CD14-positive monocyte (primary cell): Measurements from ENCODE around the gene PTGDR2. TPM values are rescaled to one million over a fixed set of nuclear protein-coding genes. Genes with fewer than 3 reads are reported as not detected.

Experiments used
- DNase-seq, 3 donors: peaks; one replicate each; pipeline ENCODE4 v3.0.0-alpha.2; 2011 to 2022
- H2AFZ ChIP-seq: 2 replicates; pipeline ENCODE4 v1.6.0; 2012; ENCODE audit warnings: mild to moderate bottlenecking, low read depth, low read length, inconsistent platforms; ENCODE audit not compliant: insufficient read depth, poor library complexity, severe bottlenecking
- H3K27ac ChIP-seq, 2 donors: 1 replicate in 1 of 2; 2 replicates in 1 of 2; pipeline ENCODE4 v1.5.1; 2012 to 2013; ENCODE audit warnings: low read length in 2 of 2, control low read depth in 1 of 2, inconsistent platforms in 1 of 2, low read depth in 1 of 2, mild to moderate bottlenecking in 1 of 2
- H3K27me3 ChIP-seq, 2 donors: one replicate each; pipeline versions ENCODE4 v1.6.0 to v1.6.1; 2011 to 2013; ENCODE audit warnings: low read length in 2 of 2; ENCODE audit not compliant: control insufficient read depth in 2 of 2, insufficient read depth in 2 of 2
- H3K36me3 ChIP-seq, 2 donors: replicated peaks in 1 of 2; 1 replicate in 1 of 2; 2 replicates in 1 of 2; pipeline versions ENCODE4 v1.5.1 to v1.6.1; 2012 to 2013; ENCODE audit warnings: low read length in 2 of 2, control low read depth in 1 of 2, inconsistent platforms in 1 of 2, mild to moderate bottlenecking in 1 of 2; ENCODE audit not compliant: insufficient read depth in 2 of 2, control insufficient read depth in 1 of 2
- H3K4me1 ChIP-seq, 2 donors: 1 replicate in 1 of 2; 2 replicates in 1 of 2; pipeline versions ENCODE4 v1.5.1 to v1.6.1; 2012 to 2013; ENCODE audit warnings: low read length in 2 of 2, control low read depth in 1 of 2, inconsistent platforms in 1 of 2, mild to moderate bottlenecking in 1 of 2, moderate library complexity in 1 of 2; ENCODE audit not compliant: insufficient read depth in 2 of 2, control insufficient read depth in 1 of 2
- H3K4me2 ChIP-seq: replicated peaks from 2 replicates; pipeline ENCODE3; 2012; ENCODE audit warnings: low read length, moderate library complexity, mild to moderate bottlenecking; ENCODE audit not compliant: poor library complexity, severe bottlenecking; ENCODE audit errors: extremely low read depth
- H3K4me3 ChIP-seq, 3 experiments: fragments of 200-600 bp in 1 of 3; sonication (generic) in 1 of 3; replicated peaks in 1 of 3; 1 replicate in 2 of 3; 2 replicates in 1 of 3; pipeline ENCODE4 v1.5.1; 2011 to 2013; ENCODE audit warnings: low read length in 3 of 3, mild to moderate bottlenecking in 3 of 3, control low read depth in 2 of 3, low read depth in 2 of 3, inconsistent platforms in 1 of 3, moderate library complexity in 1 of 3
- H3K79me2 ChIP-seq: 2 replicates; pipeline ENCODE4 v1.6.0; 2012; ENCODE audit warnings: mild to moderate bottlenecking, control low read depth, inconsistent platforms, low read length, moderate library complexity; ENCODE audit not compliant: insufficient read depth
- H3K9ac ChIP-seq: 2 replicates; pipeline ENCODE4 v1.6.0; 2017; ENCODE audit warnings: low read length, mild to moderate bottlenecking; ENCODE audit not compliant: insufficient read depth, poor library complexity, severe bottlenecking
- H3K9me3 ChIP-seq, 2 donors: replicated peaks in 1 of 2; 1 replicate in 1 of 2; 2 replicates in 1 of 2; pipeline versions ENCODE4 v1.5.1 to v1.6.1; 2012 to 2013; ENCODE audit warnings: low read length in 2 of 2, control low read depth in 1 of 2; ENCODE audit not compliant: control insufficient read depth in 1 of 2, insufficient read depth in 1 of 2
- H4K20me1 ChIP-seq: 2 replicates; pipeline ENCODE4 v1.6.0; 2012; ENCODE audit warnings: mild to moderate bottlenecking, low read length, control low read depth, moderate library complexity; ENCODE audit not compliant: insufficient read depth
- H3K27ac Mint-ChIP-seq, 7 donors: one replicate each; pipeline ENCODE4 v1.8.0; 2020; ENCODE audit warnings: mild to moderate bottlenecking in 7 of 7, mixed read lengths in 7 of 7, moderate library complexity in 6 of 7, inconsistent platforms in 2 of 7
- H3K27me3 Mint-ChIP-seq, 3 donors: one replicate each; pipeline ENCODE4 v1.8.0; 2021 to 2022; ENCODE audit warnings: low read depth in 3 of 3, mild to moderate bottlenecking in 3 of 3, mixed read lengths in 3 of 3, moderate library complexity in 3 of 3, inconsistent platforms in 1 of 3
- H3K36me3 Mint-ChIP-seq, 2 donors: one replicate each; pipeline ENCODE4 v1.8.0; 2020; ENCODE audit warnings: mixed read lengths in 2 of 2, inconsistent platforms in 1 of 2, mild to moderate bottlenecking in 1 of 2
- H3K4me1 Mint-ChIP-seq: one replicate; pipeline ENCODE4 v1.8.0; 2020; ENCODE audit warnings: mild to moderate bottlenecking, mixed read lengths
- H3K4me3 Mint-ChIP-seq, 2 donors: one replicate each; pipeline ENCODE4 v1.8.0; 2020; ENCODE audit warnings: mild to moderate bottlenecking in 2 of 2, mixed read lengths in 2 of 2, moderate library complexity in 1 of 2
- H3K9me3 Mint-ChIP-seq, 7 donors: one replicate each; pipeline ENCODE4 v1.8.0; 2020 to 2022; ENCODE audit warnings: mixed read lengths in 7 of 7, mild to moderate bottlenecking in 6 of 7, moderate library complexity in 6 of 7, inconsistent platforms in 2 of 7
- WGBS: methylation state at CpG from one replicate; pipeline ENCODE4 v1.1.5; 2013; ENCODE audit warnings: missing lambda C conversion rate; ENCODE audit not compliant: insufficient coverage; 5-methylcytosine and 5-hydroxymethylcytosine counted together
- intact Hi-C, 2 donors: fragments of 100-400 bp; cut with micrococcal nuclease; formaldehyde crosslinking; loops; one replicate each; pipeline versions ENCODE4 v1.15.0 to v1.15.1; 2023
- polyA plus RNA-seq, 3 donors: library from polyadenylated mRNA; depleted of rRNA in 1 of 3; unstranded in 2 of 3; stranded (reverse) in 1 of 3; fragments of 300-500 nt in 2 of 3; fragments of >200 nt in 1 of 3; fragmentation: Illumina TruSeq in 2 of 3; gene quantifications; 1 replicate in 2 of 3; 2 replicates in 1 of 3; pipeline ENCODE4 v1.2.3, GENCODE V29; 2012 to 2021
- TF ChIP-seq, protein P1 (sequence below): fragments of 200-600 bp; IDR thresholded peaks from one replicate; pipeline ENCODE4 v1.8.0; 2022; ENCODE audit warnings: antibody characterized with exemption, mild to moderate bottlenecking

Gene PTGDR2
- polyA plus RNA-seq, 3 donors = 0.32 to 0.65 (median 0.46) TPM

DNA sequence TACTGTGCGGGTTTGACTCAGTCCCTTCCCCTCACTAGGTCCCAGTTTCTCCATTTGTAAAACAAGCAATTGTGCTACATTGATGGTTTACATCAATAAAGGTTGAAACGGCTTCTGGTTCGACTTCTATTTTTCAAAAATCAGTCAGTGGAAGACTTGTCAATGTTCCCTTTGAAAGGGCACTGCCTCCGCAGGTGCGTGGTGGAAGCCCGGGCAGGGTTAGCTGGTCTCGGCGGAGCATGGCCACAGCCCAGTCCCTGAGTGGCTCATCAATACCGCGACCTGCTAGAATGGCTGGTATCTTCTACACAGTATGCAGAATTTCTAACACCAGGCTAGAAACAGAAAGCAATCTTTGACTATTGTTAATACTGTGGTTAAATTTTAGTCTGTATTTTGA is 54.6 kb downstream of the PTGDR2 start:
- H3K9ac ChIP-seq = no peak overlapping the region
- no peak overlapping the region for H2AFZ ChIP-seq
- TF ChIP-seq, protein P1, sequence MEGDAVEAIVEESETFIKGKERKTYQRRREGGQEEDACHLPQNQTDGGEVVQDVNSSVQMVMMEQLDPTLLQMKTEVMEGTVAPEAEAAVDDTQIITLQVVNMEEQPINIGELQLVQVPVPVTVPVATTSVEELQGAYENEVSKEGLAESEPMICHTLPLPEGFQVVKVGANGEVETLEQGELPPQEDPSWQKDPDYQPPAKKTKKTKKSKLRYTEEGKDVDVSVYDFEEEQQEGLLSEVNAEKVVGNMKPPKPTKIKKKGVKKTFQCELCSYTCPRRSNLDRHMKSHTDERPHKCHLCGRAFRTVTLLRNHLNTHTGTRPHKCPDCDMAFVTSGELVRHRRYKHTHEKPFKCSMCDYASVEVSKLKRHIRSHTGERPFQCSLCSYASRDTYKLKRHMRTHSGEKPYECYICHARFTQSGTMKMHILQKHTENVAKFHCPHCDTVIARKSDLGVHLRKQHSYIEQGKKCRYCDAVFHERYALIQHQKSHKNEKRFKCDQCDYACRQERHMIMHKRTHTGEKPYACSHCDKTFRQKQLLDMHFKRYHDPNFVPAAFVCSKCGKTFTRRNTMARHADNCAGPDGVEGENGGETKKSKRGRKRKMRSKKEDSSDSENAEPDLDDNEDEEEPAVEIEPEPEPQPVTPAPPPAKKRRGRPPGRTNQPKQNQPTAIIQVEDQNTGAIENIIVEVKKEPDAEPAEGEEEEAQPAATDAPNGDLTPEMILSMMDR = no peak
- Mint-ChIP-seq H3K4me1 (no peaks in the 10 kb centered on the region), H3K4me3 (no peak overlapping the region), H3K27me3 (peaks cover 8 to 18% (median 14%) of the 10 kb centered on the region in 3 donors), H3K27ac (no peak overlapping the region), H3K9me3 (no peaks in the 10 kb centered on the region), H3K36me3 (no peaks in the 10 kb centered on the region)
- H3K27me3 ChIP-seq = no peaks in the 10 kb centered on the region
- no peaks in the 10 kb centered on the region for H3K4me1 ChIP-seq
- H3K4me3 ChIP-seq = no peak overlapping the region
- no peaks in the 10 kb centered on the region for H3K36me3 ChIP-seq
- no peak overlapping the region for H3K27ac ChIP-seq
- H4K20me1 ChIP-seq = no peaks in the 10 kb centered on the region
- no peak overlapping the region for H3K4me2 ChIP-seq
- intact Hi-C loops = no loop called here
- no peaks in the 10 kb centered on the region for H3K9me3 ChIP-seq
- no peaks in the 10 kb centered on the region for H3K79me2 ChIP-seq
- DNase-seq = no peak
- WGBS = 94% methylated on average over 5 of the region's 10 CpGs

Other genes with a start within 250 kb of the PTGDR2 start
- gene MS4A8, start 156.3 kb downstream of the PTGDR2 start, polyA plus RNA-seq = not detected
- not detected for gene MS4A18, start 131.2 kb downstream of the PTGDR2 start, polyA plus RNA-seq
- gene MS4A15, start 99.1 kb downstream of the PTGDR2 start, polyA plus RNA-seq = not detected
- not detected for gene MS4A10, start 70.6 kb downstream of the PTGDR2 start, polyA plus RNA-seq
- gene CCDC86, start 13.8 kb downstream of the PTGDR2 start, polyA plus RNA-seq = 10 to 100 TPM in 1 of 3 donors, 1 to 10 TPM in 2; 7.2 to 10.2 (median 8.3) TPM
- gene ZP1, start 11.6 kb upstream of the PTGDR2 start, polyA plus RNA-seq = under 1 TPM in 2 of 3 donors, not detected in 1; 0.09 to 0.40 TPM
- gene PRPF19, start 50.6 kb upstream of the PTGDR2 start, polyA plus RNA-seq = 10 to 100 TPM in 2 of 3 donors, 1 to 10 TPM in 1; 7.8 to 33.2 (median 12.2) TPM
- gene TMEM109, start 58.2 kb upstream of the PTGDR2 start, polyA plus RNA-seq = 100 to 1,000 TPM in 2 of 3 donors, 10 to 100 TPM in 1; 22.7 to 112 (median 110) TPM
- under 1 TPM; 0.01 to 0.31 (median 0.21) TPM for gene TMEM132A, start 68.5 kb upstream of the PTGDR2 start, polyA plus RNA-seq
- 100 to 1,000 TPM in 1 of 3 donors, 10 to 100 TPM in 2; 27.1 to 121 (median 35.0) TPM for gene SLC15A3, start 96.2 kb upstream of the PTGDR2 start, polyA plus RNA-seq
- under 1 TPM; 0.09 to 0.39 (median 0.39) TPM for gene CD6, start 115.7 kb upstream of the PTGDR2 start, polyA plus RNA-seq
- gene CD5, start 246.5 kb upstream of the PTGDR2 start, polyA plus RNA-seq = under 1 TPM in 2 of 3 donors, not detected in 1; 0.34 to 0.61 TPM